Putamen (tissue), 1 donor: Measurements from ENCODE around the gene PHOX2A.

Source experiments
- DNase-seq: peaks from one replicate; pipeline ENCODE4 v3.0.0-alpha.2; 2016; ENCODE audit warnings: low spot score

PHOX2A gene

GRCh38 chr11:72233773-72234513 is 10.0 kb downstream of the PHOX2A start:
- no peak for DNase-seq

GRCh38 chr11:72233056-72233772 is 10.8 kb downstream of the PHOX2A start:
- DNase-seq: no peak

GRCh38 chr11:72232260-72233055 is 11.5 kb downstream of the PHOX2A start:
- DNase-seq: no peak

- DNase-seq: no peak
These were observed 12.3 kb downstream of the PHOX2A start for GRCh38 chr11:72231396-72232259.

- no peak for DNase-seq
These were observed 13.1 kb downstream of the PHOX2A start for GRCh38 chr11:72230764-72231365.

GRCh38 chr11:72229925-72230763 is 13.8 kb downstream of the PHOX2A start:
- no peak for DNase-seq

GRCh38 chr11:72229336-72229924 is 14.5 kb downstream of the PHOX2A start:
- DNase-seq: peak; percentile 44

- DNase-seq: no peak
These were observed 15.1 kb downstream of the PHOX2A start for GRCh38 chr11:72228844-72229231.

- DNase-seq: no peak
These were observed 15.6 kb downstream of the PHOX2A start for GRCh38 chr11:72228229-72228843.

GRCh38 chr11:72227316-72228228 is 16.4 kb downstream of the PHOX2A start:
- peak; percentile 38 for DNase-seq

- no peak for DNase-seq
These were observed 17.3 kb downstream of the PHOX2A start for GRCh38 chr11:72226701-72227100.

- no peak for DNase-seq
These were observed 18.5 kb downstream of the PHOX2A start for GRCh38 chr11:72225411-72225951.

GRCh38 chr11:72224564-72225410 is 19.2 kb downstream of the PHOX2A start, which contains the start of gene INPPL1:
Gene INPPL1 (plus strand): TSS chr11:72224767. CDS start chr11:72224985, 218 bp downstream.
- peak; percentile 34 for DNase-seq

GRCh38 chr11:72223615-72224563 is 20.1 kb downstream of the PHOX2A start:
- DNase-seq: peak; percentile 50

- DNase-seq: peak; percentile 87
These were observed 20.9 kb downstream of the PHOX2A start for GRCh38 chr11:72222907-72223614.
